ENCODE data around the gene ESPNL.

- TF ChIP-seq CTCF (IDR thresholded peaks at IDR 0.05) (no peak), POLR2A (IDR thresholded peaks at IDR 0.05) (no peak)
Observed at GRCh38 chr2:238172439-238172838, 72.3 kb downstream of the ESPNL start.
